SK-N-SH (cell line): ENCODE results near the gene SLC2A8. TPM values are rescaled to one million over a fixed set of nuclear protein-coding genes. Genes with fewer than 3 reads are reported as not detected.

Source experiments
- CTCF ChIA-PET: fragments of 300-600, 350-600 bp; formaldehyde crosslinking; extraction: SDS; loops from one replicate; lab custom pipeline; 2021; lab: Yijun Ruan, JAX
- POLR2A ChIA-PET: fragments of 350-600 bp; sonication (Branson Sonifier 250); formaldehyde crosslinking; extraction: SDS; loops from one replicate; lab custom pipeline; 2020; ENCODE audit warnings: antibody characterized with exemption, inconsistent platforms; lab: Yijun Ruan, JAX
- DNase-seq: peaks from one replicate; pipeline ENCODE4 v3.0.0; 2012
- H2AFZ ChIP-seq: fragments of 200-600 bp; sonication (generic); 2 replicates; pipeline ENCODE4 v1.8.1; 2016; ENCODE audit warnings: antibody characterized with exemption, mild to moderate bottlenecking, low read depth
- H3F3A ChIP-seq: fragments of 200-600 bp; sonication (generic); replicated peaks from 2 replicates; pipeline ENCODE3; 2016; ENCODE audit warnings: antibody characterized with exemption, mild to moderate bottlenecking; ENCODE audit not compliant: insufficient read depth
- H3K27ac ChIP-seq, 2 experiments: fragments of 200-500 bp in 1 of 2; fragments of 200-600 bp in 1 of 2; sonication (Bioruptor generic) in 1 of 2; sonication (generic), shearing (Covaris generic) in 1 of 2; 2 replicates each; pipeline versions ENCODE4 v1.5.1 to v1.6.1; 2014 to 2016; ENCODE audit warnings: low read depth in 2 of 2, inconsistent platforms in 1 of 2, low read length in 1 of 2, mild to moderate bottlenecking in 1 of 2, mixed read lengths in 1 of 2
- H3K27me3 ChIP-seq: fragments of 200-600 bp; sonication (generic), shearing (Covaris generic); 2 replicates; pipeline ENCODE4 v1.6.1; 2016; ENCODE audit warnings: mixed run types; ENCODE audit not compliant: insufficient read depth
- H3K36me3 ChIP-seq, 2 experiments: fragments of 200-500 bp in 1 of 2; fragments of 200-600 bp in 1 of 2; sonication (Bioruptor generic) in 1 of 2; sonication (generic) in 1 of 2; replicated peaks in 1 of 2; 2 replicates each; pipeline versions ENCODE3 to v1.5.1; 2014 to 2016; ENCODE audit warnings: low read length in 1 of 2, mild to moderate bottlenecking in 1 of 2; ENCODE audit not compliant: insufficient read depth in 2 of 2, control insufficient read depth in 1 of 2
- H3K4me1 ChIP-seq, 2 experiments: fragments of 200-500 bp in 1 of 2; fragments of 200-600 bp in 1 of 2; sonication (Bioruptor generic) in 1 of 2; sonication (generic), shearing (Covaris generic) in 1 of 2; 2 replicates each; pipeline versions ENCODE4 v1.5.1 to v1.6.1; 2014 to 2016; ENCODE audit warnings: low read depth in 1 of 2, low read length in 1 of 2, mixed run types in 1 of 2; ENCODE audit not compliant: insufficient read depth in 2 of 2, control insufficient read depth in 1 of 2
- H3K4me2 ChIP-seq: fragments of 200-600 bp; sonication (generic), shearing (Covaris generic); 2 replicates; pipeline ENCODE4 v1.6.1; 2017; ENCODE audit warnings: mixed run types
- H3K4me3 ChIP-seq, 2 experiments: fragments of 200-500 bp in 1 of 2; fragments of 200-600 bp in 1 of 2; sonication (Bioruptor generic) in 1 of 2; sonication (generic), shearing (Covaris generic) in 1 of 2; 2 replicates each; pipeline versions ENCODE4 v1.5.1 to v1.8.1; 2014 to 2016; ENCODE audit warnings: low read depth in 2 of 2, inconsistent platforms in 1 of 2, low read length in 1 of 2, mild to moderate bottlenecking in 1 of 2, mixed read lengths in 1 of 2, moderate library complexity in 1 of 2
- H3K79me2 ChIP-seq: fragments of 200-600 bp; sonication (generic); 2 replicates; pipeline ENCODE4 v1.8.1; 2017; ENCODE audit warnings: mild to moderate bottlenecking; ENCODE audit not compliant: insufficient read depth
- H3K9ac ChIP-seq: fragments of 200-600 bp; sonication (generic); 2 replicates; pipeline ENCODE4 v1.6.1; 2017; ENCODE audit warnings: mixed run types
- H3K9me2 ChIP-seq: fragments of 200-600 bp; sonication (generic); 2 replicates; pipeline ENCODE4 v1.6.1; 2017; ENCODE audit warnings: mixed run types
- H3K9me3 ChIP-seq: fragments of 200-600 bp; sonication (generic); 2 replicates; pipeline ENCODE4 v1.6.1; 2017; ENCODE audit warnings: mixed run types, mild to moderate bottlenecking, moderate library complexity
- H4K20me1 ChIP-seq: fragments of 200-600 bp; sonication (generic); 2 replicates; pipeline ENCODE4 v1.6.1; 2017; ENCODE audit warnings: mild to moderate bottlenecking, mixed run types; ENCODE audit not compliant: insufficient read depth
- CTCF ChIP-seq: fragments of 200-600 bp; sonication (generic); IDR thresholded peaks from 2 replicates; pipeline ENCODE4 v1.6.1; 2017; ENCODE audit warnings: antibody characterized with exemption, mild to moderate bottlenecking, moderate library complexity
- EP300 ChIP-seq, 2 experiments: IDR thresholded peaks; 2 replicates each; pipeline versions ENCODE4 v1.4.0 to v1.6.1; 2012; ENCODE audit warnings: borderline replicate concordance in 1 of 2, low read depth in 1 of 2, low read length in 1 of 2
- EZH2phosphoT487 ChIP-seq: fragments of 200-600 bp; sonication (generic); IDR thresholded peaks from 2 replicates; pipeline ENCODE4 v1.6.1; 2017; ENCODE audit warnings: low read depth, mixed run types, mild to moderate bottlenecking, antibody characterized with exemption, moderate library complexity, borderline replicate concordance
- FOXJ3 ChIP-seq: sonication (generic); formaldehyde crosslinking; IDR thresholded peaks from 2 replicates; pipeline ENCODE4 v1.5.1; 2020; ENCODE audit warnings: mild to moderate bottlenecking, missing genetic modification reagents
- GATA2 ChIP-seq: sonication (generic); formaldehyde crosslinking; IDR thresholded peaks from 2 replicates; pipeline ENCODE4 v1.5.0; 2020; ENCODE audit warnings: mild to moderate bottlenecking, missing genetic modification reagents
- IRF3 ChIP-seq: fragments of 150-350 bp; IDR thresholded peaks from 2 replicates; pipeline ENCODE4 v1.6.1; 2016; ENCODE audit warnings: mild to moderate bottlenecking, low read depth, low read length
- JUND ChIP-seq: IDR thresholded peaks from 2 replicates; pipeline ENCODE4 v1.4.0; 2012
- NFIC ChIP-seq: IDR thresholded peaks from 2 replicates; pipeline ENCODE4 v1.4.0; 2012; ENCODE audit warnings: borderline replicate concordance
- NRF1 ChIP-seq: IDR thresholded peaks from 2 replicates; pipeline ENCODE4 v1.6.1; 2012; ENCODE audit warnings: low read depth, mild to moderate bottlenecking, low read length
- PBX3 ChIP-seq: IDR thresholded peaks from 2 replicates; pipeline ENCODE4; 2012
- RAD21 ChIP-seq: IDR thresholded peaks from 2 replicates; pipeline ENCODE4 v1.6.1; 2012; ENCODE audit warnings: mild to moderate bottlenecking, low read length
- RFX5 ChIP-seq: IDR thresholded peaks from 2 replicates; pipeline ENCODE4 v1.6.1; 2012; ENCODE audit warnings: mild to moderate bottlenecking, improper control_type of control experiment, low read length
- SIN3A ChIP-seq: IDR thresholded peaks from 2 replicates; pipeline ENCODE4 v1.6.1; 2012; ENCODE audit warnings: low read depth, mild to moderate bottlenecking, low read length, moderate library complexity, borderline replicate concordance
- ZBTB33 ChIP-seq: IDR thresholded peaks from 2 replicates; pipeline ENCODE4 v1.4.0; 2012; ENCODE audit warnings: low read depth, borderline replicate concordance
- WGBS: methylation state at CpG from one replicate; pipeline ENCODE4 v1.1.6; 2017; ENCODE audit warnings: low lambda C conversion rate; 5-methylcytosine and 5-hydroxymethylcytosine counted together
- polyA plus RNA-seq, 3 experiments: library from polyadenylated mRNA; depleted of rRNA; stranded (reverse); fragments of >200 nt; gene quantifications; 2 replicates each; pipeline ENCODE4 v1.2.3, GENCODE V29; 2012

The SLC2A8 gene
- polyA plus RNA-seq, 1 of the 3 experiments (the other 2 are of a cell fraction) = 15.1 TPM

GRCh38 chr9:127360250-127360649, 36.7 kb upstream of the SLC2A8 start:
- H3K4me2 ChIP-seq = no peak overlapping the region
- no peaks in the 10 kb centered on the region for H3K27me3 ChIP-seq
- H3K27ac ChIP-seq = no peak overlapping the region
- H4K20me1 ChIP-seq = no peaks in the 10 kb centered on the region
- WGBS = 87% methylated on average over 8 of the region's 8 CpGs
- H2AFZ ChIP-seq = no peak overlapping the region
- CTCF ChIA-PET = interaction anchor here (0.7 to 1.3 kb wide), 5 partner anchors 11 to 335 kb away, joined by 3 to 5 read pairs (median 3); no protein-coding TSS in a partner anchor
- no peaks in the 10 kb centered on the region for H3K9me3 ChIP-seq
- H3K79me2 ChIP-seq = no peaks in the 10 kb centered on the region
- no peak overlapping the region for H3K9ac ChIP-seq
- H3K9me2 ChIP-seq = no peaks in the 10 kb centered on the region
- H3K4me3 ChIP-seq = no peak overlapping the region
- peaks cover 0 to 13% of the 10 kb centered on the region in 2 experiments; a peak in 1 of 4 replicates for H3K4me1 ChIP-seq
- H3F3A ChIP-seq = no peaks in the 10 kb centered on the region
- POLR2A ChIA-PET = interaction anchor here (0.8 kb wide), 1 partner anchor 10 kb away, joined by 3 read pairs; no protein-coding TSS in a partner anchor
- no peak for DNase-seq
- peaks cover 0 to 11% of the 10 kb centered on the region in 2 experiments for H3K36me3 ChIP-seq
- TF ChIP-seq GATA2 (CRISPR knock-in tag) (no peak), SIN3A (no peak), RFX5 (no peak), EP300 (IDR thresholded peaks at IDR 0.05; ENCODE audit: borderline replicate concordance in 1 of 2, low read depth in 1 of 2, low read length in 1 of 2) (no peak), PBX3 (no peak), EZH2phosphoT487 (no peak), IRF3 (no peak), JUND (no peak), FOXJ3 (CRISPR knock-in tag) (no peak), NFIC (no peak)

- CTCF ChIA-PET = interaction anchor here (1.1 to 1.3 kb wide), 4 partner anchors 11 to 162 kb away, joined by 3 to 5 read pairs (median 4); no protein-coding TSS in a partner anchor
- DNase-seq = peak; percentile 30
- Histone ChIP-seq H3F3A (no peaks in the 10 kb centered on the region), H3K9me3 (no peaks in the 10 kb centered on the region), H3K4me3 (no peak overlapping the region), H3K36me3 (peaks cover 0 to 11% of the 10 kb centered on the region in 2 experiments), H3K27me3 (no peaks in the 10 kb centered on the region), H3K79me2 (no peaks in the 10 kb centered on the region), H3K4me1 (peaks cover 0 to 13% of the 10 kb centered on the region in 2 experiments; a peak in 1 of 4 replicates), H3K27ac (no peak overlapping the region), H3K9ac (no peak overlapping the region)
- POLR2A ChIA-PET = no interaction called here
- 61% methylated on average over 2 of the region's 2 CpGs for WGBS
- TF ChIP-seq ZBTB33 (no peak), RAD21 (peak; percentile 42; the same call in 1 of the 2 replicates), CTCF (peak; percentile 37), NRF1 (no peak)
- TF ChIP-seq, all 33 proteins: peak for 2
- Histone ChIP-seq H2AFZ (no peak overlapping the region), H4K20me1 (no peaks in the 10 kb centered on the region), H3K4me2 (no peak overlapping the region), H3K9me2 (no peaks in the 10 kb centered on the region)
These were observed 36.1 kb upstream of the SLC2A8 start for GRCh38 chr9:127360829-127361228.
